DND-41 (cell line): Measurements from ENCODE around the gene NLRP7.
"Not testable (repeated sequence)": the region's sequence is repeated elsewhere in the genome, so short reads cannot be mapped to it uniquely, and the experiment has no call there.

Source experiments
- ATAC-seq: fragments of 200-7000 bp; cut with Tn5 transposase; 3 replicates; pipeline ENCODE4 v1.9.1; 2021; ENCODE audit warnings: low read depth; ENCODE audit not compliant: insufficient read depth
- DNase-seq: peaks from one replicate; pipeline ENCODE4 v3.0.0-alpha.2; 2020
- H2AFZ ChIP-seq: 2 replicates; pipeline ENCODE4 v1.6.0; 2012; ENCODE audit warnings: low read depth, low read length
- H3K27ac ChIP-seq: 2 replicates; pipeline ENCODE4 v1.5.1; 2012; ENCODE audit warnings: low read length, inconsistent platforms
- H3K27me3 ChIP-seq: fragments of 200-600 bp; sonication (generic); 2 replicates; pipeline ENCODE4 v1.6.0; 2012; ENCODE audit warnings: low read length, mild to moderate bottlenecking, inconsistent platforms; ENCODE audit not compliant: insufficient read depth, poor library complexity
- H3K36me3 ChIP-seq: 2 replicates; pipeline ENCODE4 v1.5.1; 2012; ENCODE audit warnings: low read length, inconsistent platforms; ENCODE audit not compliant: insufficient read depth
- H3K4me1 ChIP-seq: 2 replicates; pipeline ENCODE4 v1.5.1; 2012; ENCODE audit warnings: mild to moderate bottlenecking, low read length; ENCODE audit not compliant: insufficient read depth
- H3K4me2 ChIP-seq: 2 replicates; pipeline ENCODE4 v1.6.0; 2012; ENCODE audit warnings: mild to moderate bottlenecking, moderate library complexity, low read length, inconsistent platforms; ENCODE audit not compliant: insufficient read depth
- H3K4me3 ChIP-seq, 2 experiments: fragments of 200-600 bp in 1 of 2; shearing (Covaris generic) in 1 of 2; 2 replicates each; pipeline ENCODE4 v1.5.1; 2012 to 2016; ENCODE audit warnings: inconsistent platforms in 2 of 2, low read length in 2 of 2, mild to moderate bottlenecking in 2 of 2, low read depth in 1 of 2, moderate library complexity in 1 of 2
- H3K79me2 ChIP-seq: 2 replicates; pipeline ENCODE4 v1.6.0; 2012; ENCODE audit warnings: low read length, inconsistent platforms; ENCODE audit not compliant: insufficient read depth
- H3K9ac ChIP-seq: 2 replicates; pipeline ENCODE4 v1.6.0; 2012; ENCODE audit warnings: low read depth, mild to moderate bottlenecking, inconsistent platforms, low read length, moderate library complexity
- H3K9me3 ChIP-seq: 2 replicates; pipeline ENCODE4 v1.5.1; 2012; ENCODE audit warnings: low read length, moderate library complexity, mild to moderate bottlenecking, inconsistent platforms; ENCODE audit not compliant: insufficient read depth, severe bottlenecking
- H4K20me1 ChIP-seq: 2 replicates; pipeline ENCODE4 v1.6.0; 2012; ENCODE audit warnings: low read length; ENCODE audit not compliant: insufficient read depth
- CTCF ChIP-seq: IDR thresholded peaks from 2 replicates; pipeline ENCODE4 v1.5.1; 2012; ENCODE audit warnings: borderline replicate concordance, low read length, moderate library complexity, mild to moderate bottlenecking; ENCODE audit not compliant: poor library complexity, severe bottlenecking; ENCODE audit errors: extremely low read depth
- EZH2 ChIP-seq: IDR thresholded peaks from 3 replicates; pipeline ENCODE4 v1.6.1; 2012; ENCODE audit warnings: borderline replicate concordance, low read depth, mild to moderate bottlenecking, moderate library complexity, low read length, inconsistent platforms; ENCODE audit not compliant: severe bottlenecking

The NLRP7 gene

GRCh38 chr19:54919646-54920563 lies 27.4 kb downstream of the NLRP7 start:
- not testable (repeated sequence) for H3K36me3 ChIP-seq, H3K79me2 ChIP-seq, H3K9ac ChIP-seq, H4K20me1 ChIP-seq, H3K4me1 ChIP-seq, ATAC-seq, H3K9me3 ChIP-seq, H3K4me3 ChIP-seq, H2AFZ ChIP-seq, H3K27ac ChIP-seq, H3K4me2 ChIP-seq, DNase-seq, H3K27me3 ChIP-seq
- peak; percentile 17 for TF ChIP-seq CTCF

- Histone ChIP-seq H3K4me2 (no peak overlapping the region), H3K36me3 (no peaks in the 10 kb centered on the region), H3K27ac (no peak overlapping the region), H3K9me3 (no peaks in the 10 kb centered on the region), H3K4me1 (no peaks in the 10 kb centered on the region), H4K20me1 (no peaks in the 10 kb centered on the region), H3K79me2 (no peaks in the 10 kb centered on the region), H3K9ac (no peak overlapping the region), H3K27me3 (no peaks in the 10 kb centered on the region), H3K4me3 (no peak overlapping the region), H2AFZ (no peak overlapping the region)
- ATAC-seq (no peak), DNase-seq (no peak)
- TF ChIP-seq CTCF = no peak
- no peak for TF ChIP-seq EZH2
Observed at GRCh38 chr19:54918499-54918898, 28.8 kb downstream of the NLRP7 start.

- Histone ChIP-seq H3K79me2 (no peaks in the 10 kb centered on the region), H3K27me3 (no peaks in the 10 kb centered on the region), H3K4me2 (no peak overlapping the region), H3K27ac (no peak overlapping the region), H4K20me1 (no peaks in the 10 kb centered on the region), H3K9ac (no peak overlapping the region), H2AFZ (no peak overlapping the region), H3K36me3 (no peaks in the 10 kb centered on the region), H3K4me1 (no peaks in the 10 kb centered on the region), H3K4me3 (no peak overlapping the region), H3K9me3 (no peaks in the 10 kb centered on the region)
- TF ChIP-seq EZH2 (no peak), CTCF (no peak)
- no peak for ATAC-seq
- no peak for DNase-seq
Observed at GRCh38 chr19:54916822-54917221, 30.5 kb downstream of the NLRP7 start.

GRCh38 chr19:54907899-54908298 lies 39.4 kb downstream of the NLRP7 start:
- H3K27ac ChIP-seq, H3K27me3 ChIP-seq, H2AFZ ChIP-seq, H3K4me3 ChIP-seq, H3K9me3 ChIP-seq, DNase-seq, H4K20me1 ChIP-seq, H3K79me2 ChIP-seq, H3K4me1 ChIP-seq, ATAC-seq, H3K9ac ChIP-seq, H3K4me2 ChIP-seq, H3K36me3 ChIP-seq: not testable (repeated sequence)
